Neuronal stem cell (in vitro differentiated cells): ENCODE measurements around the gene ZNF557.
A peak's percentile ranks its signal among the peaks of the same experiment; 100 is the strongest.
"Not testable (repeated sequence)": the region's sequence is repeated elsewhere in the genome, so short reads cannot be mapped to it uniquely, and the experiment has no call there.

Experiments used
- DNase-seq: peaks from one replicate; pipeline ENCODE4 v3.0.0-alpha.2; 2013; ENCODE audit warnings: low spot score
- H2AFZ ChIP-seq: one replicate; pipeline ENCODE4 v1.6.1; 2013; ENCODE audit warnings: mild to moderate bottlenecking, low read length, inconsistent platforms
- H2AK5ac ChIP-seq: 2 replicates; pipeline ENCODE4 v1.6.1; 2013; ENCODE audit warnings: low read depth, mild to moderate bottlenecking, inconsistent platforms, low read length, moderate library complexity, mixed read lengths
- H2BK120ac ChIP-seq: 2 replicates; pipeline ENCODE4 v1.6.1; 2013; ENCODE audit warnings: low read depth, mild to moderate bottlenecking, inconsistent platforms, low read length, moderate library complexity, mixed read lengths
- H2BK12ac ChIP-seq: one replicate; pipeline ENCODE4 v1.6.1; 2013; ENCODE audit warnings: low read length, inconsistent platforms
- H2BK15ac ChIP-seq: 2 replicates; pipeline ENCODE4 v1.6.1; 2013; ENCODE audit warnings: mild to moderate bottlenecking, low read length, inconsistent platforms, mixed read lengths
- H2BK5ac ChIP-seq: one replicate; pipeline ENCODE4 v1.6.1; 2013; ENCODE audit warnings: inconsistent platforms, mild to moderate bottlenecking, low read length, moderate library complexity
- H3K14ac ChIP-seq: one replicate; pipeline ENCODE4 v1.6.1; 2013; ENCODE audit warnings: low read length, inconsistent platforms
- H3K18ac ChIP-seq: 2 replicates; pipeline ENCODE4 v1.6.1; 2013; ENCODE audit warnings: low read length, inconsistent platforms
- H3K23ac ChIP-seq: 2 replicates; pipeline ENCODE4 v1.6.1; 2013; ENCODE audit warnings: low read depth, mild to moderate bottlenecking, mixed read lengths, low read length, inconsistent platforms; ENCODE audit not compliant: poor library complexity
- H3K27ac ChIP-seq: replicated peaks from 3 replicates; pipeline ENCODE4 v1.5.1; 2013; ENCODE audit warnings: low read length, inconsistent platforms
- H3K27me3 ChIP-seq, 3 experiments: 2 replicates each; pipeline ENCODE4 v1.6.1; 2013; ENCODE audit warnings: low read length in 3 of 3, mild to moderate bottlenecking in 2 of 3, inconsistent platforms in 1 of 3, low read depth in 1 of 3, mixed read lengths in 1 of 3, moderate library complexity in 1 of 3; ENCODE audit not compliant: control insufficient read depth in 3 of 3, insufficient read depth in 3 of 3
- H3K36me3 ChIP-seq, 2 donors: replicated peaks in 1 of 2; 2 replicates each; pipeline ENCODE4 v1.6.1; 2013; ENCODE audit warnings: low read length in 2 of 2; ENCODE audit not compliant: control insufficient read depth in 2 of 2, insufficient read depth in 2 of 2
- H3K4ac ChIP-seq: 2 replicates; pipeline ENCODE4 v1.6.1; 2013; ENCODE audit warnings: inconsistent platforms, mild to moderate bottlenecking, low read length, moderate library complexity
- H3K4me1 ChIP-seq, 2 donors: 1 replicate in 1 of 2; 2 replicates in 1 of 2; pipeline ENCODE4 v1.6.1; 2013; ENCODE audit warnings: low read length in 2 of 2, low read depth in 1 of 2; ENCODE audit not compliant: control insufficient read depth in 2 of 2, insufficient read depth in 1 of 2
- H3K4me2 ChIP-seq: one replicate; pipeline ENCODE4 v1.6.1; 2013; ENCODE audit warnings: mild to moderate bottlenecking, low read length, inconsistent platforms; ENCODE audit not compliant: insufficient read depth, poor library complexity, severe bottlenecking
- H3K4me3 ChIP-seq, 2 donors: 2 replicates each; pipeline ENCODE4 v1.5.1; 2013; ENCODE audit warnings: low read length in 2 of 2, mild to moderate bottlenecking in 2 of 2, inconsistent platforms in 1 of 2, moderate library complexity in 1 of 2
- H3K79me1 ChIP-seq: one replicate; pipeline ENCODE4 v1.6.1; 2013; ENCODE audit warnings: low read depth, mild to moderate bottlenecking, inconsistent platforms, low read length, moderate library complexity
- H3K9ac ChIP-seq: one replicate; pipeline ENCODE4 v1.6.1; 2013; ENCODE audit warnings: mild to moderate bottlenecking, low read depth, low read length, inconsistent platforms; ENCODE audit not compliant: poor library complexity
- H3K9me3 ChIP-seq, 2 donors: replicated peaks in 1 of 2; 2 replicates each; pipeline versions ENCODE3 to v1.6.1; 2013; ENCODE audit warnings: low read length in 2 of 2, mild to moderate bottlenecking in 2 of 2, inconsistent platforms in 1 of 2, low read depth in 1 of 2, mixed read lengths in 1 of 2, moderate library complexity in 1 of 2; ENCODE audit not compliant: control insufficient read depth in 2 of 2, insufficient read depth in 1 of 2
- H4K8ac ChIP-seq: one replicate; pipeline ENCODE4 v1.6.1; 2013; ENCODE audit warnings: low read depth, mild to moderate bottlenecking, inconsistent platforms, low read length, moderate library complexity
- H4K91ac ChIP-seq: one replicate; pipeline ENCODE4 v1.6.1; 2013; ENCODE audit warnings: low read length, low read depth, mild to moderate bottlenecking, inconsistent platforms; ENCODE audit not compliant: poor library complexity
- WGBS, 2 donors: extraction: QIAGEN DNeasy Blood & Tissue Kit; methylation state at CpG; one replicate each; pipeline ENCODE4 v1.1.7; 2013; ENCODE audit warnings: missing lambda C conversion rate in 2 of 2, mixed read lengths in 1 of 2; ENCODE audit not compliant: insufficient read length in 2 of 2, insufficient replicate concordance in 1 of 2; ENCODE audit errors: extremely low coverage in 2 of 2; 5-methylcytosine and 5-hydroxymethylcytosine counted together

The ZNF557 gene

GRCh38 chr19:7058576-7058975 is 10.9 kb upstream of the ZNF557 start, which contains the start of gene MBD3L3:
TSS of gene MBD3L3 (minus strand) at chr19:7058676. CDS start at chr19:7058605, 71 bp downstream.
- not testable (repeated sequence) for H2BK15ac ChIP-seq, H2BK120ac ChIP-seq, H3K36me3 ChIP-seq, H3K4me2 ChIP-seq, H3K4me1 ChIP-seq, H3K23ac ChIP-seq, H3K79me1 ChIP-seq, H3K27ac ChIP-seq, H2BK5ac ChIP-seq, H2BK12ac ChIP-seq, H2AFZ ChIP-seq, H3K9ac ChIP-seq, H3K14ac ChIP-seq, H3K4ac ChIP-seq, H3K4me3 ChIP-seq, H2AK5ac ChIP-seq, H4K8ac ChIP-seq, H3K9me3 ChIP-seq, H3K18ac ChIP-seq, H3K27me3 ChIP-seq, H4K91ac ChIP-seq, DNase-seq
- no CpG with 5 or more reads among the region's 8 CpGs for whole genome bisulfite sequencing, 2 donors

GRCh38 chr19:7059977-7060376 is 9.5 kb upstream of the ZNF557 start:
- H3K23ac ChIP-seq, H2BK120ac ChIP-seq, H3K9ac ChIP-seq, DNase-seq, H4K8ac ChIP-seq, H2BK15ac ChIP-seq, H3K4me1 ChIP-seq, H2BK12ac ChIP-seq, H3K4ac ChIP-seq, H3K14ac ChIP-seq, H3K4me3 ChIP-seq, H3K9me3 ChIP-seq, H3K79me1 ChIP-seq, H3K27me3 ChIP-seq, H3K4me2 ChIP-seq, H2BK5ac ChIP-seq, H2AK5ac ChIP-seq, H4K91ac ChIP-seq, H3K18ac ChIP-seq, H2AFZ ChIP-seq, H3K27ac ChIP-seq, H3K36me3 ChIP-seq: not testable (repeated sequence)
- WGBS, 2 donors, result no CpG with 5 or more reads among the region's 2 CpGs

GRCh38 chr19:7063339-7063738 is 6.2 kb upstream of the ZNF557 start:
- H3K79me1 ChIP-seq, result no peaks in the 10 kb centered on the region
- no peak overlapping the region for H2AK5ac ChIP-seq
- H3K9me3 ChIP-seq, result peaks cover 4 to 7% of the 10 kb centered on the region in 2 donors
- H4K91ac ChIP-seq, result no peak overlapping the region
- no peak overlapping the region for H3K27ac ChIP-seq
- H3K27me3 ChIP-seq, result no peaks in the 10 kb centered on the region
- no peaks in the 10 kb centered on the region for H3K4me1 ChIP-seq
- H2BK15ac ChIP-seq, result no peak overlapping the region
- no CpG with 5 or more reads among the region's 4 CpGs for WGBS, 2 donors
- no peak overlapping the region for H2BK5ac ChIP-seq
- H3K18ac ChIP-seq, result no peak overlapping the region
- H2BK120ac ChIP-seq, result no peak overlapping the region
- H3K14ac ChIP-seq, result no peak overlapping the region
- H3K36me3 ChIP-seq, result no peaks in the 10 kb centered on the region
- H3K4ac ChIP-seq, result no peak overlapping the region
- H3K23ac ChIP-seq, result no peak overlapping the region
- no peak overlapping the region for H2BK12ac ChIP-seq
- no peak overlapping the region for H4K8ac ChIP-seq
- H2AFZ ChIP-seq, result no peak overlapping the region
- DNase-seq, result no peak
- H3K9ac ChIP-seq, result no peak overlapping the region
- no peak overlapping the region for H3K4me2 ChIP-seq
- no peak overlapping the region for H3K4me3 ChIP-seq

GRCh38 chr19:7063764-7064418 is 5.6 kb upstream of the ZNF557 start:
- Histone ChIP-seq H3K23ac (no peak overlapping the region), H3K27me3 (no peaks in the 10 kb centered on the region), H2BK120ac (no peak overlapping the region), H3K9ac (no peak overlapping the region), H2BK5ac (no peak overlapping the region), H4K91ac (no peak overlapping the region), H3K4me3 (peak overlapping the region in 1 of 2 donors; percentile 53), H3K36me3 (no peaks in the 10 kb centered on the region), H3K79me1 (no peaks in the 10 kb centered on the region), H2BK15ac (no peak overlapping the region), H2BK12ac (no peak overlapping the region), H2AK5ac (no peak overlapping the region), H3K4me2 (no peak overlapping the region), H3K4me1 (no peaks in the 10 kb centered on the region), H3K27ac (no peak overlapping the region), H3K18ac (no peak overlapping the region), H3K9me3 (peaks cover 4 to 7% of the 10 kb centered on the region in 2 donors), H3K14ac (no peak overlapping the region), H3K4ac (no peak overlapping the region), H4K8ac (no peak overlapping the region), H2AFZ (no peak overlapping the region)
- DNase-seq, result no peak
- no CpG with 5 or more reads among the region's 9 CpGs for WGBS, 2 donors
